Fibroblast of the aortic adventitia (primary cell): ENCODE measurements around the gene VAMP2. TPM values are rescaled to one million over a fixed set of nuclear protein-coding genes. Genes with fewer than 3 reads are reported as not detected.

ENCODE experiments used
- DNase-seq: peaks from one replicate; pipeline ENCODE4 v3.0.0-alpha.2; 2010; ENCODE audit warnings: low read depth
- H3K4me3 ChIP-seq: 2 replicates; pipeline ENCODE4 v1.5.1; 2011; ENCODE audit warnings: low read depth, mild to moderate bottlenecking, control low read depth, low read length, moderate library complexity
- CTCF ChIP-seq: IDR thresholded peaks from 2 replicates; pipeline ENCODE4 v1.5.1; 2011; ENCODE audit warnings: mild to moderate bottlenecking, low read length, control low read depth, inconsistent platforms; ENCODE audit not compliant: insufficient read depth
- total RNA-seq: library from RNA; depleted of rRNA; stranded (reverse); fragments of >200 nt; gene quantifications from 2 replicates; pipeline ENCODE4 v1.2.3, GENCODE V29; 2012; ENCODE audit warnings: low replicate concordance

Gene VAMP2
- total RNA-seq, 1 donor: 5.2 TPM

GRCh38 chr17:8123695-8124349 is 38.9 kb downstream of the VAMP2 start, which contains the start of gene HES7:
Gene HES7, minus strand, starts transcription at chr17:8124106. Its CDS starts 22 bp downstream, at chr17:8124084.
- peak within 1 kb of the TSS; percentile 71 for H3K4me3 ChIP-seq
- DNase-seq: no peak
- no peak for TF ChIP-seq CTCF

- DNase-seq: peak; percentile 34
- no peak for TF ChIP-seq CTCF
- H3K4me3 ChIP-seq: peak overlapping the region; percentile 71
These were observed 39.6 kb downstream of the VAMP2 start for GRCh38 chr17:8122924-8123694.

- no peak for TF ChIP-seq CTCF
- DNase-seq: peak; percentile 55
- H3K4me3 ChIP-seq: peak overlapping the region; percentile 71
These were observed 40.3 kb downstream of the VAMP2 start for GRCh38 chr17:8122422-8122923.

- H3K4me3 ChIP-seq: peak overlapping the region; percentile 71
- DNase-seq: peak; percentile 45
- TF ChIP-seq CTCF: peak; percentile 43
These were observed 40.9 kb downstream of the VAMP2 start for GRCh38 chr17:8121681-8122421.

DNA sequence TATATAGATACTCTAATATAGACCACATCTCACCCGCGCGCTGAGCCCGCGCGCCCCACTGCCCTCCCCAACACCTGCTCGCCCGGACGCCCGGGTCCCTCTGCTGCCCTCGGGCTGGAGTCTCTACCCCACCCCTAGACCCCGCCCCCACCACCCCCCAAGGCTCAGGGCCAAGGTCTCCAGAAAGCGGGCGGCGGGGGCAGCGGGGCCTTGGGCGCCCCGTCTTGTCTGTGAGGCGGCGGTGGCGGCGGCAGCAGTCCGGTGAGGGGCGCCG is 41.4 kb downstream of the VAMP2 start:
- no peak for DNase-seq
- H3K4me3 ChIP-seq: peak overlapping the region; percentile 71
- no peak for TF ChIP-seq CTCF

GRCh38 chr17:8120520-8121406 is 42.0 kb downstream of the VAMP2 start:
- DNase-seq: peak; percentile 76
- peak; percentile 48 for TF ChIP-seq CTCF
- peak overlapping the region; percentile 71 for H3K4me3 ChIP-seq
